ENCODE results near the gene IL23R. TPM values are rescaled to one million over a fixed set of nuclear protein-coding genes. Genes with fewer than 3 reads are reported as not detected.

IL23R gene
- total and polyA plus RNA-seq, 2 donors (not counting 1 experiment from before 2014, with no cell fraction given): not detected

DNA sequence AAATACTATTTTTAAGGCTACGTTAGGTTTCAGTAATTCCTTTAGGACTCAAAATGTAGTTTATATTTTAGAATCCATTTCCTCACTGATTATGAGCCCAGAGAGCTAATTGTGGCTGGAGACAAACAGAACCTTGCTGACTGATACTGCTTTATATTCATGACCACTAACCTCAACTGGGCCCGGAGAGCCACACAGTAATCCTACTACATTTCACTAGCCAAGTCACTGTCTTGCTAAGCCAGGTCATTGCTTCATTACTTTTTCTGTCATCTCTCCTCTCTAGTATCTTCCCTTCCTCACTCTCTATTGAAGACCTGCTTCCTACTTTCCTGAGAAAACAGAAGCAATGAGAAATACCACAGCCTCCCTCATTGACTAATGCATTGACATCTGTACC is 24.7 kb downstream of the IL23R start:
- no peak overlapping the region for H3K9ac ChIP-seq (ENCODE audit: low read length)
- no peak overlapping the region for H2AFZ ChIP-seq (ENCODE audit: insufficient read depth, low read depth, low read length, poor library complexity, severe bottlenecking)
- no peaks in the 10 kb centered on the region for H3K4me1 ChIP-seq (ENCODE audit: control insufficient read depth in 2 of 2, insufficient read depth in 2 of 2, low read length in 2 of 2)
- no peak overlapping the region for H3K4me2 ChIP-seq (replicated peaks; ENCODE audit: low read depth, low read length, poor library complexity, severe bottlenecking)
- Mint-ChIP-seq H3K4me3 (no peak overlapping the region), H3K4me1 (no peaks in the 10 kb centered on the region), H3K9me3 (ENCODE audit: insufficient read depth) (no peaks in the 10 kb centered on the region), H3K27ac (no peak overlapping the region), H3K27me3 (no peaks in the 10 kb centered on the region)
- H4K20me1 ChIP-seq (ENCODE audit: control insufficient read depth, insufficient read depth, low read length, poor library complexity, severe bottlenecking): no peaks in the 10 kb centered on the region
- H3K4me3 ChIP-seq (ENCODE audit: control extremely low read depth in 1 of 5, extremely low read depth in 1 of 5, insufficient read depth in 1 of 5, low read depth in 2 of 5, low read length in 4 of 5): no peak overlapping the region
- CTCF ChIA-PET: interaction anchor here (1.3 kb wide), 1 partner anchor 23 kb away, joined by 4 read pairs; no protein-coding TSS in a partner anchor
- intact Hi-C loops (cut with micrococcal nuclease): no loop called here
- WGBS (ENCODE audit: insufficient coverage): 71% methylated on average over 1 of the region's 2 CpGs
- no peaks in the 10 kb centered on the region for H3K36me3 ChIP-seq (replicated peaks in 1 of 2; ENCODE audit: control extremely low read depth in 1 of 2, control insufficient read depth in 1 of 2, extremely low read depth in 1 of 2, insufficient read depth in 2 of 2, low read length in 1 of 2)
- H3K27ac ChIP-seq (ENCODE audit: low read length in 2 of 2): no peak overlapping the region
- POLR2A ChIA-PET: no interaction called here
- DNase-seq: no peak
- ATAC-seq (ENCODE audit: low read depth): no peak
- H3K9me3 ChIP-seq (ENCODE audit: control extremely low read depth in 1 of 3, control insufficient read depth in 2 of 3, insufficient read depth in 1 of 3, low read length in 2 of 3): no peaks in the 10 kb centered on the region
- no peaks in the 10 kb centered on the region for H3K79me2 ChIP-seq (ENCODE audit: control insufficient read depth, insufficient read depth, low read length)
- TF ChIP-seq CTCF (IDR thresholded peaks at IDR 0.05) (no peak), EZH2 (IDR thresholded peaks at IDR 0.05; ENCODE audit: borderline replicate concordance, insufficient read depth, low read depth, low read length, poor library complexity, severe bottlenecking) (no peak)
- no peaks in the 10 kb centered on the region for H3K27me3 ChIP-seq (replicated peaks in 1 of 4; ENCODE audit: control extremely low read depth in 1 of 4, control insufficient read depth in 3 of 4, insufficient read depth in 4 of 4, low read length in 3 of 4)

DNA sequence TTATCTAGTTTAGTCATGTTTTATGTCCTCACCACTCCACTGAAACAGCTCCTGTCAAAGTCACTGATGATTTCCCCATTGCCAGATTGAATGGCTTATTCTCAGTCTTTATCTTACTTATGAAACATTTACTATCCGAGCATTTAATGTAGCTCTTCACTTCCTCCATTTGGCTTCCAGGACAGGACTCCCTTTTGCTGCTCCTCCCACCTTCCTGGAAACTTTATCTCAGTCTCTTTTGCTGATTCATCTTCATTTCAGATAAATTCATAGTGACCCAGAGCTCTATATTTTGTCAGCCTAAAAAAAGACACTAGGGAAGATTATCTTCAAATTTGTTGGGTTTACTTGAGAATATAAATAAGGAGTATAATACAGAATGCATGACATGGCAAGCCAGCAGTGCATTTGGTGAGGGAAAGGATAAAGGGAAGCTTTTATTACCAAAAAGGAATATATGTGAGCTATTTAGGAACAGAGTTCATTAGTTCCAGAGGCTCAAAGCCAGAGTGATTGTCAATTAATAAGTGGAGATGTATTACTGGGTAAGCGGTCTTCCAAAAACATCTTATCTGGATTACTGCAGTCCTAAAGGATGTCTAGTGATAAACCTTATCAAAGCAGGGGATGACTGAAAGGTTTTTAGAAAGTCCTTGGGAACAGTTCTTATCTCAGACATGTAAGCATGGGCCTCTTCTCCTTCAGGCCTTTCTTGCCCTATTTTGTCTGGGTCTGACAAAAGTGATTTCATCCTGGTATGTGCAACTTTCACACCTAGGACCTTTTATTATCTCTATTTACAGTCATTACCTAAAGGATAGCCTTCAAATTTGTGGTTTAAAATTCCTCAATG is 25.6 kb downstream of the IL23R start:
- no peak for TF ChIP-seq CTCF (IDR thresholded peaks at IDR 0.05)
- TF ChIP-seq EZH2 (IDR thresholded peaks at IDR 0.05; ENCODE audit: borderline replicate concordance, insufficient read depth, low read depth, low read length, poor library complexity, severe bottlenecking): no peak
- Mint-ChIP-seq H3K27ac (no peak overlapping the region), H3K4me1 (no peaks in the 10 kb centered on the region), H3K9me3 (ENCODE audit: insufficient read depth) (no peaks in the 10 kb centered on the region), H3K27me3 (peaks cover 4% of the 10 kb centered on the region), H3K4me3 (no peak overlapping the region)
- no peak overlapping the region for H3K27ac ChIP-seq (ENCODE audit: low read length in 2 of 2)
- CTCF ChIA-PET: interaction anchor here (1.3 kb wide), 1 partner anchor 22 kb away, joined by 4 read pairs; no protein-coding TSS in a partner anchor
- no peak overlapping the region for H2AFZ ChIP-seq (ENCODE audit: insufficient read depth, low read depth, low read length, poor library complexity, severe bottlenecking)
- intact Hi-C loops (cut with micrococcal nuclease): no loop called here
- DNase-seq (no peak), ATAC-seq (ENCODE audit: low read depth) (no peak)
- POLR2A ChIA-PET: no interaction called here
- H3K36me3 ChIP-seq (replicated peaks in 1 of 2; ENCODE audit: control extremely low read depth in 1 of 2, control insufficient read depth in 1 of 2, extremely low read depth in 1 of 2, insufficient read depth in 2 of 2, low read length in 1 of 2): no peaks in the 10 kb centered on the region
- no peak overlapping the region for H3K4me3 ChIP-seq (ENCODE audit: control extremely low read depth in 1 of 5, extremely low read depth in 1 of 5, insufficient read depth in 1 of 5, low read depth in 2 of 5, low read length in 4 of 5)
- H3K27me3 ChIP-seq (replicated peaks in 1 of 4; ENCODE audit: control extremely low read depth in 1 of 4, control insufficient read depth in 3 of 4, insufficient read depth in 4 of 4, low read length in 3 of 4): no peaks in the 10 kb centered on the region
- no peaks in the 10 kb centered on the region for H4K20me1 ChIP-seq (ENCODE audit: control insufficient read depth, insufficient read depth, low read length, poor library complexity, severe bottlenecking)
- 44% methylated on average over 1 of the region's 2 CpGs for WGBS (ENCODE audit: insufficient coverage)
- no peaks in the 10 kb centered on the region for H3K4me1 ChIP-seq (ENCODE audit: control insufficient read depth in 2 of 2, insufficient read depth in 2 of 2, low read length in 2 of 2)
- no peaks in the 10 kb centered on the region for H3K9me3 ChIP-seq (ENCODE audit: control extremely low read depth in 1 of 3, control insufficient read depth in 2 of 3, insufficient read depth in 1 of 3, low read length in 2 of 3)
- H3K4me2 ChIP-seq (replicated peaks; ENCODE audit: low read depth, low read length, poor library complexity, severe bottlenecking): no peak overlapping the region
- H3K79me2 ChIP-seq (ENCODE audit: control insufficient read depth, insufficient read depth, low read length): no peaks in the 10 kb centered on the region
- H3K9ac ChIP-seq (ENCODE audit: low read length): no peak overlapping the region
